Fibroblast of pulmonary artery (primary cell): ENCODE measurements around the gene DOCK3.

Source experiments
- DNase-seq: peaks from one replicate; pipeline ENCODE4 v3.0.0-alpha.2; 2010; ENCODE audit warnings: low read depth
- H3K4me3 ChIP-seq: replicated peaks from 2 replicates; pipeline ENCODE4 v1.5.1; 2011; ENCODE audit warnings: low read depth, mild to moderate bottlenecking, control low read depth, low read length, moderate library complexity
- TF ChIP-seq, protein P1 (sequence below): IDR thresholded peaks from 2 replicates; pipeline ENCODE4 v1.5.1; 2011; ENCODE audit warnings: mild to moderate bottlenecking, control low read depth, low read length, inconsistent platforms; ENCODE audit errors: missing control alignments

The DOCK3 gene

DNA sequence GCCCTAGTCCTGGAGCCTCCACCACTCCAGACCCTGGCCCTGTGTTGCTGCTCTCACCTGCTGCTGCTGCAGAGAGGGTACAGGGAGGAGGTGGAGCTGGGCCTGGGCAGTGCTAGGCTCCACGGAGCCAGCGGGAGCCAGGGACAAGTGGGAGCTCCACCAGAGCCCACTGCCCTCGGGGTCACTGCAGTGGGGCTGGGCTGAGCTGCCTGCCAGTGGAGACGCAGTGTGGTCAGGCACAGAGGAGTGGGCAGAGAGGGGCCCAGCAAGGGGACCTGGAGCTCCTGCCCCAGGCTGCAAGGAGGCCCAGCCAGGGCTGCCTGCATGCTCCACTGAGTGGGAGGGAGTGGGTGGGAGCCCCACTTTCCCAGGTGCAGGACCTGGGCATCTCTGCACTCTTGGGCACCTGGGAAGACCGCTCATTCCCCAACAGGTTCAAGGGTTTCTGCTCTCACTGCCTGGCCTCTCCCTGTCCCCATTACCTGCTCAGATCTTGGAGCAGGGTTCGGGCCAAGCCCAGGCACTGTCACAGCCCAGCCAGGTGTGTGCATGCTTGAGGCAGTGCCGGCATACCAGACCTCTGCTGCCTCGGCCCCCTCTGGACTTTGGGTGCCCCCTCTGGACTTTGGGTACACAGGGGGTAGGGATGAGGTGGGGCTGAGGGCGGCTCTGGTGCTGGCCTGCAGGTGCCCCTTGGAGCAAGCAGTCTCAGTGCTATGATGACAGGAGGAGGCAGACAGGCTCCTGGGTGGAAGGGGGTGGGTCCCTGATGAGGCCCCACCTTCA lies 308.0 kb downstream of the DOCK3 start:
- DNase-seq: no peak
- TF ChIP-seq, protein P1, sequence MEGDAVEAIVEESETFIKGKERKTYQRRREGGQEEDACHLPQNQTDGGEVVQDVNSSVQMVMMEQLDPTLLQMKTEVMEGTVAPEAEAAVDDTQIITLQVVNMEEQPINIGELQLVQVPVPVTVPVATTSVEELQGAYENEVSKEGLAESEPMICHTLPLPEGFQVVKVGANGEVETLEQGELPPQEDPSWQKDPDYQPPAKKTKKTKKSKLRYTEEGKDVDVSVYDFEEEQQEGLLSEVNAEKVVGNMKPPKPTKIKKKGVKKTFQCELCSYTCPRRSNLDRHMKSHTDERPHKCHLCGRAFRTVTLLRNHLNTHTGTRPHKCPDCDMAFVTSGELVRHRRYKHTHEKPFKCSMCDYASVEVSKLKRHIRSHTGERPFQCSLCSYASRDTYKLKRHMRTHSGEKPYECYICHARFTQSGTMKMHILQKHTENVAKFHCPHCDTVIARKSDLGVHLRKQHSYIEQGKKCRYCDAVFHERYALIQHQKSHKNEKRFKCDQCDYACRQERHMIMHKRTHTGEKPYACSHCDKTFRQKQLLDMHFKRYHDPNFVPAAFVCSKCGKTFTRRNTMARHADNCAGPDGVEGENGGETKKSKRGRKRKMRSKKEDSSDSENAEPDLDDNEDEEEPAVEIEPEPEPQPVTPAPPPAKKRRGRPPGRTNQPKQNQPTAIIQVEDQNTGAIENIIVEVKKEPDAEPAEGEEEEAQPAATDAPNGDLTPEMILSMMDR: no peak
- no peak overlapping the region for H3K4me3 ChIP-seq

DNA sequence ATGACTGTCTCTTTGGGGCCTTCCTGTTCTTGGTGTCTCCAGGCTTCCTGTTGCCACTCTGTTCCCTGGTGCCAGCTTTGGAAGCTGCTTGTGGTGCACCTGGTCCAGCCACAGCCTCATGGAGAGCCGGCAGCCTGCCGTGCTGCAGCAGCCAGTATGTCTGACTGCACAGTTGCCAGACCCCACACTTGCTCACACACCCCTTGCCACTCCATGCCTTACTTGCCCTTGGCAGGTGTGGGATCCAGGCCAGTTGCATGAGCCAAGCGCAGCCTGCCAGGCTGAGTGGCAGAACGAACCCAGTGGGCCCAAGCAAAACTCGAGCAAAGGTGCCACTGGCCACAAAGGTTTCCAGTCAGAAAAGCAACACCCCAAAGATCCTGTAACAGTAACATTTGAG lies 309.2 kb downstream of the DOCK3 start:
- no peak for DNase-seq
- TF ChIP-seq, protein P1: no peak
- H3K4me3 ChIP-seq: no peak overlapping the region

- DNase-seq: no peak
- H3K4me3 ChIP-seq: no peak overlapping the region
- TF ChIP-seq, protein P1: no peak
These were observed 311.2 kb downstream of the DOCK3 start for GRCh38 chr3:50985893-50986292.

DNA sequence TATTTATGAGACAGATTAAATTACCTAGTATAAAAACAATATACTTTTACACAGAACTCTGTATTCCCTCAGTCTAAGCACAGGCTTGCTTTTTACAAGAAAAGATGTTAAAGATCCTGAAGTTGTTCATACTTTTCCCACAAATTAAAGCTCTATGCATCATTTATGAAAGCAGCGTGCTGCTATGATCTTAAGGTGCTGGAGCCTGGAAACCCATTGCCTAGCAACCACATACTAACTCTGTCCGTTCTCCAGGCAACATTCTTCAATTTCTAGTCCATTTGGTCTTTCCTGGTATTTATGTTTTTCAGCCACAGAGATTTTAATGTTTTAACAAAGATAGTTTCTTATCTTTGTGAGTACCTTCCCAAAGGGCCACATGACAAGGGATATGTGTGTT lies 312.0 kb downstream of the DOCK3 start:
- TF ChIP-seq, protein P1: no peak
- DNase-seq: no peak
- H3K4me3 ChIP-seq: no peak overlapping the region

DNA sequence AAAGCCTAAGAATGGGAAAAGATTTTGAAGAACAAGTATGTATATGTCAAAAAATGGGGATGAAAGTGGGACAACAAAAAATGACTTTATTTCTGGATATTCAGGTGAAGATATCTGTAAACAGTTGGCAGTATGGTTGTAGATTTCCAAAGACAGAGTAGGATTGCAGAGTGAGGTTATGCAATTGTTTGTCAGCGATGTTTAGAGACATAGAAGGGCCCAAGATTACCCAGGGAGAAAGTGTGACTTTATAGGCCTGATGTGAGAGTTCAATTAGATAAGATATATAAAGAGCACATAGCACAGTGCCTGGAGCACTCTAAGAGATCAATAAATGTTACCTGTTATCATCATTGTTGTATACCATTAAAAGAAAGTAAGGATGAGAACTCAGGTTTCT lies 319.8 kb downstream of the DOCK3 start:
- TF ChIP-seq, protein P1: no peak
- DNase-seq: no peak
- H3K4me3 ChIP-seq: no peak overlapping the region

- TF ChIP-seq, protein P1: no peak
- no peak overlapping the region for H3K4me3 ChIP-seq
- DNase-seq: no peak
These were observed 320.5 kb downstream of the DOCK3 start for GRCh38 chr3:50995085-50995824.
